Mucosa of descending colon (tissue), 3 donors: Measurements from ENCODE around the gene MSMP. TPM values are rescaled to one million over a fixed set of nuclear protein-coding genes. Genes with fewer than 3 reads are reported as not detected.

Experiments
- ATAC-seq: fragments of 200-7000 bp; cut with Tn5 transposase; one replicate; pipeline ENCODE4 v1.9.1; 2020; ENCODE audit warnings: mild to moderate bottlenecking, moderate library complexity
- DNase-seq, 3 donors: peaks; one replicate each; pipeline ENCODE4 v3.0.0-alpha.2; 2020
- H3K36me3 ChIP-seq: fragments of 200-600 bp; one replicate; pipeline ENCODE4 v1.8.0; 2021; ENCODE audit warnings: low read depth, mild to moderate bottlenecking
- H3K4me1 ChIP-seq: fragments of 200-600 bp; one replicate; pipeline ENCODE4 v1.8.0; 2021; ENCODE audit warnings: low read depth, mild to moderate bottlenecking
- H3K4me3 ChIP-seq: fragments of 200-600 bp; one replicate; pipeline ENCODE4 v1.8.0; 2021; ENCODE audit warnings: mild to moderate bottlenecking
- H3K9me3 ChIP-seq: fragments of 200-600 bp; one replicate; pipeline ENCODE4 v1.8.0; 2021; ENCODE audit warnings: mild to moderate bottlenecking
- CTCF ChIP-seq: fragments of 200-600 bp; IDR thresholded peaks from one replicate; pipeline ENCODE4 v1.8.0; 2022; ENCODE audit warnings: antibody characterized with exemption, mild to moderate bottlenecking
- intact Hi-C, 2 donors: fragments of 100-400 bp; cut with DNase I in 1 of 2; cut with micrococcal nuclease in 1 of 2; formaldehyde crosslinking; loops; one replicate each; pipeline versions ENCODE4 v1.11.0 to v1.11.1; 2022; cut with DNase I, micrococcal nuclease
- total RNA-seq, 3 donors: library from RNA; stranded (reverse); fragmentation: NEBNext Ultra II Directional in 2 of 3; extraction: Animal tissue kit (Norgen Biotek cat#: 25700) in 2 of 3; gene quantifications; one replicate each; pipeline versions ENCODE4 v1.2.1 to v1.2.4, GENCODE V29; 2021 to 2023
- donor health status: DM: no; HTN: no; CAD: no; lungs with moderate emphysema.
- donor health status: DM: no; HTN: no; CAD: no.
- donor health status: DM: no; HTN: yes; CAD: no.

The MSMP gene
- total RNA-seq, 3 donors from 2014 or later = 0.48 TPM; not detected in 2

GRCh38 chr9:35795695-35796094, 41.6 kb upstream of the MSMP start:
- intact Hi-C loops = no loop called here
- H3K36me3 ChIP-seq = no peaks in the 10 kb centered on the region
- no peaks in the 10 kb centered on the region for H3K9me3 ChIP-seq
- no peak for TF ChIP-seq CTCF
- no peaks in the 10 kb centered on the region for H3K4me1 ChIP-seq
- ATAC-seq (peak; percentile 38), DNase-seq (no peak)
- H3K4me3 ChIP-seq = no peak overlapping the region

DNA sequence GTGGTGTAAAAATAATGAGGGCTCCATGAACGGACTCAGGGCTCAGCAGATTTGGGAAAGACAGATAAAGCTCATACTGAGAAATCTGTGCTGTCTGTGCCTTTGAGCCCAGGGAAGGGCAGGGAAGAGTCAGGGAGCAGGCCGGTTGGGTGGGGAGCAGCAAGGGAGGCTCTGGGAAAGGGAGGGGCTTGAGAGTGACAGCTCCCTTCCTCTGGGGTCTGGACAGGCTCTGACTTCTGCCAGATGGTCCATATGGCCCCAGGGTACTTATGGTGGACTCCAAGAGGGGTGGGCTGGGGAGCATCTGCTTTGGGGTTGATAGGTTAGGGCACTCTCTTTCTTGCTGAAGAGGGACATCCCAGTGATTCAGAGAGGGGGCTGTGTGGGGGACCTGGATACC, 39.4 kb upstream of the MSMP start:
- TF ChIP-seq CTCF = no peak
- Histone ChIP-seq H3K36me3 (no peaks in the 10 kb centered on the region), H3K4me3 (no peak overlapping the region), H3K4me1 (no peaks in the 10 kb centered on the region), H3K9me3 (no peaks in the 10 kb centered on the region)
- intact Hi-C loops = loop anchor here in 1 of 2 donors (5.0 kb wide), 1 partner anchor 89 kb away; no protein-coding TSS in a partner anchor
- ATAC-seq = no peak
- DNase-seq = no peak

DNA sequence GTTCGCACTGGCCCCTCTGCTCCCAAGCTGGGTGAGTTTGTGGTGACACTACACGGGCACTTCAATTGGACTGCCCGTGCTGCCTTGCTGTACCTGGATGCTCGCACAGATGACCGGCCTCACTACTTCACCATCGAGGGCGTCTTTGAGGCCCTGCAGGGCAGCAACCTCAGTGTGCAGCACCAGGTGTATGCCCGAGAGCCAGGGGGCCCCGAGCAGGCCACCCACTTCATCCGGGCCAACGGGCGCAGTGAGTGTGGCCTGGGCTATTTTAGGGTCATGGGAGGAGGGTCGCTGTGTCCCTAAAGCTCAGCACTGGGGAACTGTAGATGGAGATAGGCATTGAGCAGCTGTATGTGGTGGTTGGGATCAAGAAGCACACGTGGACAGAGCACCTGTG, 38.8 kb upstream of the MSMP start:
- Histone ChIP-seq H3K4me3 (no peak overlapping the region), H3K9me3 (no peaks in the 10 kb centered on the region), H3K36me3 (no peaks in the 10 kb centered on the region), H3K4me1 (no peaks in the 10 kb centered on the region)
- intact Hi-C loops = loop anchor here in 1 of 2 donors (5.0 kb wide), 1 partner anchor 89 kb away; no protein-coding TSS in a partner anchor
- ATAC-seq (no peak), DNase-seq (no peak)
- TF ChIP-seq CTCF = no peak

DNA sequence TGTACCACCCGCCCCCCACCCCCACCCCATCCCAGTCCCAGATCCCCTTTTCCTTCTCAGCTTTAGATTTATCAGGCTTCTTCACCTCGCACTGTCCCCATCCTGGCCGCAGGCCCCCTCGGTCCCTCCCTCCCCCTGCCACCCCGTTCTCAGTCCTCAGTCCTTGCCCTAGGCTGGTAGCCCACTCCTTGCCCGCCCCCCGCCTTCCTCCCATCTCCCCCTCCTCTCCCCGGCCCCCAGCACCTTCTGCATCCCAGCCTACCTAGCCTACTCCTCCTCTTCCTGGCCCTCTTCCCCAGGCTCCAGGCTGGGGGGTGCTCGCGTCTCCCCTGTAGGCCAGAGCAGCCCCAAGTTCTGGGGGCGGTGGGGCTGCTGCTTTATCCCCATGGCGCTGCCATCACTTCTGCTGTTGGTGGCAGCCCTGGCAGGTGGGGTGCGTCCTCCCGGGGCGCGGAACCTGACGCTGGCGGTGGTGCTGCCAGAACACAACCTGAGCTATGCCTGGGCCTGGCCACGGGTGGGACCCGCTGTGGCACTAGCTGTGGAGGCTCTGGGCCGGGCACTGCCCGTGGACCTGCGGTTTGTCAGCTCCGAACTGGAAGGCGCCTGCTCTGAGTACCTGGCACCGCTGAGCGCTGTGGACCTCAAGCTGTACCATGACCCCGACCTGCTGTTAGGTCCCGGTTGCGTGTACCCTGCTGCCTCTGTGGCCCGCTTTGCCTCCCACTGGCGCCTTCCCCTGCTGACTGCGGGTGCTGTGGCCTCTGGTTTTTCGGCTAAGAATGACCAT, 38.1 kb upstream of the MSMP start:
- no peak for TF ChIP-seq CTCF
- intact Hi-C loops = loop anchor here in 1 of 2 donors (5.0 kb wide), 1 partner anchor 90 kb away; no protein-coding TSS in a partner anchor
- no peak overlapping the region for H3K4me3 ChIP-seq
- H3K4me1 ChIP-seq = no peaks in the 10 kb centered on the region
- no peak for DNase-seq
- no peaks in the 10 kb centered on the region for H3K9me3 ChIP-seq
- ATAC-seq = no peak
- no peaks in the 10 kb centered on the region for H3K36me3 ChIP-seq

DNA sequence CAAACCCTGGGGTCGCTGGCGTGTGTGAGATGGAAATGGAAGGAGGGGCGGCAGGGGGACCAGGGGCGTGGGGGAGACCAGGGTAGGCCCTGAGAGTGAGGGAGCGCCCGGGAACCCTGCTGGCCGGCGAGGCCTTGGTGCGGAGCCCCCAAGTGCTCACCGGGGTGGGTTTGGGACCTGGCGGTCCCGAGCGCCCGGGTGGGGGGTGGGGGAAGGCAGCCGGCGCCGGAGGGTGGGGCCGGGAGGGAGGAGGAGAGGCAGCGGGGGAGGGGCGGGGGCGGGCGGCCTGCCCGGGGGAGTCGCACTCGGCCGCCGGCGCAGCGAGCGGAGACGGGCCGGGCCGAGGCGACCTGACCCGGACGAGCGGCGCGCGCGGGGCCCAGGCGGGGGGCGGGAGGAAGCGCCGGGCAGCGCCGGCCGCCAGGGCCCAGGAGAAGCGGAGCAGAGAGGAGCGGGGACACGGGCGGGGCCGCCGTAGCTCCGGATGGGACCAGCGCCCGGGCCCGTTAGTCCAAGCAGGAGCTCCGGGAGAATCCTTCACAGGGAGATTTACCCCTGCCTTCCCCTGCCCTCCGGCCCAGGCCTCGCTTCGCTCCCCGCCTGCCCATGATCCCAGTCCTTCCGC, 37.3 kb upstream of the MSMP start, which contains the start of gene NPR2:
Gene NPR2 (plus strand): TSS at position 295 of the 625 bp plus-strand sequence. CDS start 818 bp downstream, outside the sequence.
- intact Hi-C loops = loop anchor here in 1 of 2 donors (5.0 kb wide), 1 partner anchor 91 kb away; no protein-coding TSS in a partner anchor
- ATAC-seq = peak; percentile 26
- Histone ChIP-seq H3K4me1 (no peaks in the 10 kb centered on the region), H3K9me3 (no peaks in the 10 kb centered on the region), H3K36me3 (no peaks in the 10 kb centered on the region), H3K4me3 (no peak within 1 kb of the TSS)
- DNase-seq = no peak
- TF ChIP-seq CTCF = no peak
